Astrocyte of the cerebellum (primary cell): Measurements from ENCODE around the gene SIPA1L3.
A peak's percentile ranks its signal among the peaks of the same experiment; 100 is the strongest.

Source experiments
- DNase-seq: peaks from one replicate; pipeline ENCODE4 v3.0.0-alpha.2; 2011; ENCODE audit warnings: low read depth
- H3K4me3 ChIP-seq: 2 replicates; pipeline ENCODE4 v1.5.1; 2011; ENCODE audit warnings: mild to moderate bottlenecking, low read depth, low read length, moderate library complexity
- in situ Hi-C: cut with HindIII; loops from 2 replicates; pipeline ENCODE4 v1.10.0; 2017; ENCODE audit warnings: low sequenced_read_pairs
- TF ChIP-seq, protein P1 (sequence below): IDR thresholded peaks from 2 replicates; pipeline ENCODE4 v1.5.1; 2012; ENCODE audit warnings: low read length, low read depth, moderate library complexity, mild to moderate bottlenecking; ENCODE audit errors: missing control alignments

Gene SIPA1L3

GRCh38 chr19:38251564-38252051 lies 344.6 kb downstream of the SIPA1L3 start:
- DNase-seq, result no peak
- TF ChIP-seq, protein P1, sequence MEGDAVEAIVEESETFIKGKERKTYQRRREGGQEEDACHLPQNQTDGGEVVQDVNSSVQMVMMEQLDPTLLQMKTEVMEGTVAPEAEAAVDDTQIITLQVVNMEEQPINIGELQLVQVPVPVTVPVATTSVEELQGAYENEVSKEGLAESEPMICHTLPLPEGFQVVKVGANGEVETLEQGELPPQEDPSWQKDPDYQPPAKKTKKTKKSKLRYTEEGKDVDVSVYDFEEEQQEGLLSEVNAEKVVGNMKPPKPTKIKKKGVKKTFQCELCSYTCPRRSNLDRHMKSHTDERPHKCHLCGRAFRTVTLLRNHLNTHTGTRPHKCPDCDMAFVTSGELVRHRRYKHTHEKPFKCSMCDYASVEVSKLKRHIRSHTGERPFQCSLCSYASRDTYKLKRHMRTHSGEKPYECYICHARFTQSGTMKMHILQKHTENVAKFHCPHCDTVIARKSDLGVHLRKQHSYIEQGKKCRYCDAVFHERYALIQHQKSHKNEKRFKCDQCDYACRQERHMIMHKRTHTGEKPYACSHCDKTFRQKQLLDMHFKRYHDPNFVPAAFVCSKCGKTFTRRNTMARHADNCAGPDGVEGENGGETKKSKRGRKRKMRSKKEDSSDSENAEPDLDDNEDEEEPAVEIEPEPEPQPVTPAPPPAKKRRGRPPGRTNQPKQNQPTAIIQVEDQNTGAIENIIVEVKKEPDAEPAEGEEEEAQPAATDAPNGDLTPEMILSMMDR, result no peak
- no peak overlapping the region for H3K4me3 ChIP-seq
- in situ Hi-C loops, result loop anchor here (5.0 to 10.0 kb wide), 2 partner anchors 66 to 357 kb away; partner anchors contain the start of genes KCNK6 and YIF1B

DNA sequence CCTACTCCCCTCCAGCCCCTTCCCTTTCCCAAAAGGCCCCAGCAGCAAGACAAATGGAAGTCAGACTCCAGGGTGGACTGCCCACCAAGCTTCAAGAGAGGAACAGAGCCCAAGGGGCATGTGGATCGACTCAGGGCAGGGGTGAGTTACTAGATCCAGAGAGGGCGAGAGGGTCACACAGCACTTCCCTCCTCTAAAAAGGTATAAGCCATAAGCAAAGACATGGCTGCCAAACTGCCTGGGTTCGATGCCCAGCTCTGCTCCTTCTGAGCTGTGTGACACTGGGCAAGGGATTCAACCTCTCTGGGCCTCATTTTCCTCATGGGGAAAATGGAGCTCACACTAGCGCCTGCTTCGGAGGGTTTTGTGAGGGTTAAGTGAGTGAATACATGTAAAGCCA lies 345.4 kb downstream of the SIPA1L3 start:
- in situ Hi-C loops, result loop anchor here (5.0 to 10.0 kb wide), 2 partner anchors 65 to 358 kb away; partner anchors contain the start of genes KCNK6 and YIF1B
- TF ChIP-seq, protein P1, result no peak
- H3K4me3 ChIP-seq, result no peak overlapping the region
- DNase-seq, result no peak

DNA sequence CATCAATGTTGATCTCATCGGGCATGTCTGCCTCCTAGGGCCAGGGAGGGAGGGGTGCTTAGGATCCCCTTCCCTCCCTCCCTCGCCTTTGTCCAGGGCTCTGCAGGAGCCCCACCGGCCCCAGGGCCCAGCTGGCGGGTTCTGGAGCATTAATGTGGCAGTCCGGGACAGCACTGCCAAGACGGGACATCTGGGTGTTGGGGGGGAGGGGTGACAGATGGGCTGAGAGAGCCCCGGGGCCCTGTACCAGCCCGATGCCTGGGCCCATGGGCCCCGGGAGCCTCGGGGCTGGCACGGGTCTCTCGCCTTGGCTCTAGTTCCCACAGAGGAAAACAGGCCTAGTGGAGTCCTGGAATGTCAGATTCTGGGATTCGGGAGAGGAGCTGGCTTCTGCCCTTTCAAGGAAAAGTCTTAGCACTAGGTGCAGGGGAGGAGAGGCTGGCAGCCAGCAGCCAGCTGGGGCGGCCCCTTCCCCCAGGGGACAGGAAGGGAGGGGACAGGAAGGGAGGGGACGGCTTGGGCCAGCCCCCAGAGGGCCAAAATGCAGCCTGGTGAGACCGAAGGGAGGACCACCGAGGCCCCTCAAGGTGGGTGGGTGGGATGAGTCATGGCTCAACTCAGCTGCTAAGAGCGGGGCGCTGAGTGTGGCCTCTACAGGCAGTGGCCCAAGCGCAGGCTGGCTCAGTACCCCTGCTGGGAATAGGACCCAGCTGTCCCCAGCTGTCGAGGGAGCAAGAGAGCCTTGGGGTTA lies 346.1 kb downstream of the SIPA1L3 start:
- no peak for DNase-seq
- TF ChIP-seq, protein P1, result no peak
- H3K4me3 ChIP-seq, result no peak overlapping the region
- in situ Hi-C loops, result loop anchor here (5.0 to 10.0 kb wide), 2 partner anchors 64 to 358 kb away; partner anchors contain the start of genes KCNK6 and YIF1B

GRCh38 chr19:38253788-38254187 lies 346.8 kb downstream of the SIPA1L3 start:
- DNase-seq, result no peak
- in situ Hi-C loops, result loop anchor here (5.0 to 10.0 kb wide), 2 partner anchors 64 to 359 kb away; partner anchors contain the start of genes KCNK6 and YIF1B
- TF ChIP-seq, protein P1, result no peak
- no peak overlapping the region for H3K4me3 ChIP-seq

- peak overlapping the region; percentile 32 for H3K4me3 ChIP-seq
- in situ Hi-C loops, result loop anchor here (10.0 kb wide), 1 partner anchor 361 kb away; no protein-coding TSS in a partner anchor
- TF ChIP-seq, protein P1, result no peak
- no peak for DNase-seq
These were observed 348.5 kb downstream of the SIPA1L3 start for GRCh38 chr19:38255383-38256014.
